ENCODE results near the gene PRDM9.

DNA sequence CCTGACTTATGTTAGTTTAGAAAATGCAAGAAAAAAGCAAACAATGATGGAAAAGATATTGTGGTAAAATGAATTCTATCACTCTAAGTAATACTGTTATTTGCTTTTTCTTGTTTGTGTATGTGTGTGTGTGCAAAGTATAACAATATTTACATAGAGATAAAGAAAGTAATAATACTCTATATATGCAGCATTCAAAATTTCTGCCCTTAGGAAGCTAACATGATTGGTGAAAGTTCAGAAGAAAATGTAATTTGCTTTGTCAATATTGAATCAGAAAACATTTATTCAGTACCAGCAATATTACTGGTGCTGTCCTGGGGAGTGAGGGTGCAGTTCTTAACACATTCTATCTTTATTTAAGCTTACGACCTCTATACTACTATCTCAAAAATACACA is 12.9 kb upstream of the PRDM9 start:
- no peak for TF ChIP-seq POLR2A (IDR thresholded peaks at IDR 0.05; ENCODE audit: low read depth, low read length)
- TF ChIP-seq POLR2AphosphoS5 (IDR thresholded peaks at IDR 0.05; ENCODE audit: low read depth, low read length): no peak

All from GM12892 (cell line).